Femur (tissue), 1 donor: ENCODE measurements around the gene P2RX5.

Experiments used
- DNase-seq: peaks from one replicate; pipeline ENCODE4 v3.0.0-alpha.2; 2017

The P2RX5 gene

GRCh38 chr17:3678821-3679530 lies 17.0 kb downstream of the P2RX5 start:
- no peak for DNase-seq

- DNase-seq, result no peak
Observed at GRCh38 chr17:3678095-3678820, 17.7 kb downstream of the P2RX5 start.

GRCh38 chr17:3675886-3676285 lies 20.1 kb downstream of the P2RX5 start:
- no peak for DNase-seq

GRCh38 chr17:3672571-3672970 lies 23.4 kb downstream of the P2RX5 start:
- no peak for DNase-seq

GRCh38 chr17:3669548-3669947 lies 26.4 kb downstream of the P2RX5 start:
- no peak for DNase-seq

GRCh38 chr17:3669085-3669347 lies 26.9 kb downstream of the P2RX5 start:
- no peak for DNase-seq

- DNase-seq, result peak; percentile 99
Observed at GRCh38 chr17:3668279-3669084, 27.5 kb downstream of the P2RX5 start, which contains the start of the genes EMC6 and TAX1BP3. Gene EMC6, plus strand, starts transcription at chr17:3668812. Its CDS starts 335 bp downstream, at chr17:3669147. Gene TAX1BP3, minus strand, starts transcription at chr17:3668578. Its CDS starts 52 bp downstream, at chr17:3668526.

- peak; percentile 96 for DNase-seq
Observed at GRCh38 chr17:3667366-3668278, 28.3 kb downstream of the P2RX5 start.

GRCh38 chr17:3666516-3666915 lies 29.4 kb downstream of the P2RX5 start:
- DNase-seq, result no peak

GRCh38 chr17:3665834-3666233 lies 30.1 kb downstream of the P2RX5 start:
- DNase-seq, result no peak

- no peak for DNase-seq
Observed at GRCh38 chr17:3663102-3664011, 32.6 kb downstream of the P2RX5 start.

GRCh38 chr17:3660311-3660891 lies 35.6 kb downstream of the P2RX5 start:
- DNase-seq, result no peak

GRCh38 chr17:3659541-3660111 lies 36.3 kb downstream of the P2RX5 start:
- peak; percentile 68 for DNase-seq

- no peak for DNase-seq
Observed at GRCh38 chr17:3658784-3659449, 37.0 kb downstream of the P2RX5 start.

- no peak for DNase-seq
Observed at GRCh38 chr17:3657874-3658783, 37.8 kb downstream of the P2RX5 start.

GRCh38 chr17:3657588-3657869 lies 38.4 kb downstream of the P2RX5 start:
- no peak for DNase-seq

GRCh38 chr17:3656755-3657587 lies 39.0 kb downstream of the P2RX5 start:
- DNase-seq, result no peak

- DNase-seq, result no peak
Observed at GRCh38 chr17:3656353-3656752, 39.6 kb downstream of the P2RX5 start.
